Inferior parietal cortex (tissue), 1 donor: Measurements from ENCODE around the gene RPUSD1.
"Not testable (repeated sequence)": the region's sequence is repeated elsewhere in the genome, so short reads cannot be mapped to it uniquely, and the experiment has no call there.

Source experiments
- DNase-seq: peaks from one replicate; pipeline ENCODE4 v3.0.0-alpha.2; 2016; ENCODE audit errors: extremely low spot score

RPUSD1 gene

GRCh38 chr16:766008-766819 lies 22.0 kb downstream of the RPUSD1 start:
- DNase-seq = no peak

- no peak for DNase-seq
Measured at GRCh38 chr16:765488-765865, 22.7 kb downstream of the RPUSD1 start.

DNA sequence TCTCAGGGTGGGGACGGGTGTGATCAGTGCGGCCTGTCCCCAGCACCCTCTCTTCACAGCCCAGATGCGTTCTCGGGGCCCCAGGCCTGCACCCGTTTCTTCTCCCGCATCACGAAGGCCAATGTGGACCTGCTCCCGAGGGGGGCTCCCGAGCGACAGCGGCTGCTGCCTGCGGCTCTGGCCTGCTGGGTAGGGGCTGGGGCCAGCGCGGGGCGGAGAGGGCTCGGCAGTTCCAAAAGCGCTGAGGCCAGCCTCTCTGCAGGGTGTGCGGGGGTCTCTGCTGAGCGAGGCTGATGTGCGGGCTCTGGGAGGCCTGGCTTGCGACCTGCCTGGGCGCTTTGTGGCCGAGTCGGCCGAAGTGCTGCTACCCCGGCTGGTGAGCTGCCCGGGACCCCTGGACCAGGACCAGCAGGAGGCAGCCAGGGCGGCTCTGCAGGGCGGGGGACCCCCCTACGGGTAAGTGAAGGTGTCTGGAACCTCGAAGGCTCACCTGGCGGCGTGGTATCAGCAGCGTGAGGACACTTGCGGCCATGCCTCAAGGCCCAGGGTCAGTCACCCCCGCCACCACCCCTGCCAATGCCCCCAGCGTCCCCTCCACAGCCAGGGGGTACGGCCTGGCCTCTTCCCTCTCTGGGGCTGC lies 23.2 kb downstream of the RPUSD1 start:
- no peak for DNase-seq

GRCh38 chr16:764184-764750 lies 23.9 kb downstream of the RPUSD1 start:
- no peak for DNase-seq

- DNase-seq = no peak
Measured at GRCh38 chr16:763369-764183, 24.6 kb downstream of the RPUSD1 start.

DNA sequence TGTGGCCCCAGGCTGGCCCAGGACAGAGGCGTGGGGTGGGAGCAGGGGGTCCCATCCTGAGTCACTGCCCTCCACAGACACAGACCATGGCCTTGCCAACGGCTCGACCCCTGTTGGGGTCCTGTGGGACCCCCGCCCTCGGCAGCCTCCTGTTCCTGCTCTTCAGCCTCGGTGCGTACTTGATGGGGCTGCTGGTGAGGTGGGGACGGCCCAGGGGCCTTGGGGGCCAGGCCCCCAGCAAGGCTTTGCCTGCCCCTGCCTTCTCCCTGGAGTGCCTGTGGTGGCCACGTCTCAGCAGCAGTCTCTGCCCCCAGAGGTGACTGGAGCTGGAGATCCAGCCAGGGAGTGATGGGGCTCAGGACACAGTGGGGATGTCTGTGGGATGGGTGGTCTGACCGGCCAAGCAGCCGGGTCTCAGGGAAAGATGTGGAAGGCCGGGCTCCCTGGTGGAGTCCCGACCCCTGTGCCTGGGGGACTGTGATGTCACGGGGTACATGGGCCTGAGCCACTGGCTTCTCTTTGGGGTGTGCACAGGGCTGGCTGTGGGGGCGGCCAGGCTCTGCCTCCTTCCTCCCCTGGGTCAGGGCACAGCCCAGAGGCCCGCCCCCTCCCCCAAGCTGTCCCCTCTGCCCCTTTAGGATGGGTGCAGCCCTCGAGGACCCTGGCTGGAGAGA lies 25.4 kb downstream of the RPUSD1 start:
- DNase-seq = no peak

GRCh38 chr16:761625-762513 lies 26.3 kb downstream of the RPUSD1 start:
- DNase-seq = no peak

DNA sequence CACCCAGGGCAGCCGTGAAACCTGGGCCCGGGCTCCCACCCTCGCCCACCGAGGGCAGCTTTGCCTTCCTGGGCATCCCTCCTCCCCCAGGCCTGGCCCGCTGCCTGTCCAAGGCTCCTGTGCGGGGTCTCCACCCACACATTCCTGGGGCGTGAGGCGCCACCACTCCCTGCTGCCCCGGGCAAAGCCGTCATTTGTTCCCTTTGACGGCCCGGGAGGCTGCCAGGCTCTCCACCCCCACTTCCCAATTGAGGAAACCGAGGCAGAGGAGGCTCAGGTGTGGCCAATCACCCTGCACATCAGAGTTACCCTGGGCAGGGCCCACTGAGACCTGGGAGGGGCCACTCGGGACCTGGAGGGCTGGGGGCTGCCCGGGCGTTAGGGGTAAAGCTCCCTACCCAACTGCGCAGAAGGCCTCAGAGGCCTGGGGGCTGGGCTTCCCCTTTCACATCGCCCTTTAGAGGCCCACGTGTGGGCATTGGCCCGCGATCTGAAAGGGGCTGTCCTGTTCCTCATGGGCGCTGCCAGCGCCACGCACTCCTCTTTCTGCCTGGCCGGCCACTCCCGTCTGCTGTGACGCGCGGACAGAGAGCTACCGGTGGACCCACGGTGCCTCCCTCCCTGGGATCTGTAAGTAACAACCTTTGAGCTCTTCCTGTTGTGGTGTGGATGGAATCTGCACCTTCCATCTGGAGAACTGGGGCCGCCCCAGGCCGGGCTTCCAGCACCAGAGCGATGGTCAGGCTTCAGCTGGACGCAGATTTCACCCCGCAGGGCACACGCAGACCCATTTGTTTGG lies 27.4 kb downstream of the RPUSD1 start, which contains the start of gene MSLN:
TSS of gene MSLN (plus strand) at position 190 of the 799 bp plus-strand sequence. CDS start 1,947 bp downstream, outside the sequence.
- no peak for DNase-seq

DNA sequence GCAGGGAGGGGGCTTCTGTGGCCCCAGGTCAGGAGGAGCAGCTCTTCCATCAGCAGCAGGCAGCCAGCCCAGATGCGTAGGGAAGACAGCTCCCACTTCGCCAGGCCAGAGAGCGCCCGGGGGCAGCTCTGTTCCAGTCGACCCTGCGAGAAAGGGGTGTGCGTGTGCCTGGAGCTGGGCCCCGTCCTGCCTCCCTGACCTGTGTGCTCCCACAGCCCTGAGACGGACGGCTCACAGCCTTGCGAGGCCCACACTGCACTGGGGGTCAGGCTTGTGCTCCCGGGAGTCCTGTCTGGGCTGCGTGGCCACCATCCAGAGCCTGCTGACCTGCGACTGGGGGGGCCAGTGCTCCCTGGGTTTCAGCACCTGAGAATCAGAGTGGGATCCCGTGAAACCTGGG lies 28.1 kb downstream of the RPUSD1 start:
- no peak for DNase-seq

- no peak for DNase-seq
Measured at GRCh38 chr16:759110-759910, 28.9 kb downstream of the RPUSD1 start.

DNA sequence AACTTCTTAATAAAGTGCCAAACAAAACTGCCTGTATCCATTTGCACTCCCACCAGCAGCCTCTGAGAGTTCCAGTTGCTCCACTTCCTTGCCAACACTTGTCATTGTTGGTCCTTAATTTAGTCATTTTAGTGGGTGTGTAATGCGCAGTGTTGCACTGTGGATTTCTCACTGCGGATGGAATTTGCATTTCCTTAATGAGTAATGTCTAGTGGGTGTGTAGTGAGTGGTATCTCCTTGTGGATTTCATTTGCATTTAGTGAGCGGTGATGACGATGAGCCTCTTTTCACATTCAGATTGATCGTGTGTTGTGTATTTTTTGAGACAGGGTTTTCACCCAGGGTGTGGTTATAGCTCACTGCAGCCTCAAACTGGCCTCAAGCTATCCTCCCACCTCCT lies 31.8 kb downstream of the RPUSD1 start:
- DNase-seq = no peak

- no peak for DNase-seq
Measured at GRCh38 chr16:754656-755055, 33.5 kb downstream of the RPUSD1 start.

- not testable (repeated sequence) for DNase-seq
Measured at GRCh38 chr16:754121-754607, 34.0 kb downstream of the RPUSD1 start.

- no peak for DNase-seq
Measured at GRCh38 chr16:752007-752312, 36.2 kb downstream of the RPUSD1 start.

- no peak for DNase-seq
Measured at GRCh38 chr16:751152-752006, 36.8 kb downstream of the RPUSD1 start.

GRCh38 chr16:750485-750884 lies 37.7 kb downstream of the RPUSD1 start:
- DNase-seq = no peak

- no peak for DNase-seq
Measured at GRCh38 chr16:749010-749409, 39.2 kb downstream of the RPUSD1 start.
